Measurements from ENCODE around the gene PAWR.

DNA sequence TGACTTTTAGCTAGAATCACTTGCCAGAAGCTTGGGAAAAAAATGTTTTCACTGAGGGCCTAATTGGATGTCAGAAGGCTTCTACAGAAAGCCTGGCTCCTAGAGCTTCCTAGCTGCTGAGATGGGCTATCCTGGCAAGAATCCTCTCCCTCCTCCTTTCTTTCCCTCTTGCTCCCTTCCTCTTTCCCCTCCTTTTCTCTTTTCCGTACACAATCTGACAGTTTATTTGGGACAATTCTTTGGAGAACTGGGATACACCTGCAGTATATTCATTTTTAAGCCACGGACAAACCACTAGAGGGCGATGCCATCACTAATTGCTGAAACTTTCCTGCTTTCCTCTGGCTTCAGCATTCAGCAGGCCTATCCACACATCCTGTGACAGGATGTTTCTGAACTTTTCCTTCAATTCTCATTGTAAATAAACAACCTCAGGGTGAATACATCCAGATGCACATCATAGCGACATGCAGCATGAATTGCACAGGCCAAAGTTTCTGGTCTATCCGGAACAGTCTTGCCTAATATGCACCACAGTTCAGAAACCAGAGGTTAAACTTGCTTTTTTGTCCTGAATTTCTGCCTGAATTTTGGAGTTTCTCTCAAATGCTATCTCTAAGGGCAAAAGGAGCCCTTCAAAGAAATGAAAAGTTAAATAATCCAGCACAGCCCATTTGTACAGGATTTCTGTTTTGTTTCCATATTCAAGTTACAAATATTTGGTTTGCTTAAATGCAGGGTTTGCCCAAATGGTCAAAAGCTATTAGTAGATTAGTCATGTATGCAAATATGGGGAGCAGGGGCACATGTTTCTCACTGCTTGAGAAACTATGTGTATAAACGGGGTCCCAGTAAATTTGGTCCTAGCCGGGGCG, 142.8 kb downstream of the PAWR start:
- TF ChIP-seq, protein P1, sequence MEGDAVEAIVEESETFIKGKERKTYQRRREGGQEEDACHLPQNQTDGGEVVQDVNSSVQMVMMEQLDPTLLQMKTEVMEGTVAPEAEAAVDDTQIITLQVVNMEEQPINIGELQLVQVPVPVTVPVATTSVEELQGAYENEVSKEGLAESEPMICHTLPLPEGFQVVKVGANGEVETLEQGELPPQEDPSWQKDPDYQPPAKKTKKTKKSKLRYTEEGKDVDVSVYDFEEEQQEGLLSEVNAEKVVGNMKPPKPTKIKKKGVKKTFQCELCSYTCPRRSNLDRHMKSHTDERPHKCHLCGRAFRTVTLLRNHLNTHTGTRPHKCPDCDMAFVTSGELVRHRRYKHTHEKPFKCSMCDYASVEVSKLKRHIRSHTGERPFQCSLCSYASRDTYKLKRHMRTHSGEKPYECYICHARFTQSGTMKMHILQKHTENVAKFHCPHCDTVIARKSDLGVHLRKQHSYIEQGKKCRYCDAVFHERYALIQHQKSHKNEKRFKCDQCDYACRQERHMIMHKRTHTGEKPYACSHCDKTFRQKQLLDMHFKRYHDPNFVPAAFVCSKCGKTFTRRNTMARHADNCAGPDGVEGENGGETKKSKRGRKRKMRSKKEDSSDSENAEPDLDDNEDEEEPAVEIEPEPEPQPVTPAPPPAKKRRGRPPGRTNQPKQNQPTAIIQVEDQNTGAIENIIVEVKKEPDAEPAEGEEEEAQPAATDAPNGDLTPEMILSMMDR (conservative IDR thresholded peaks at IDR 0.05) = peak; percentile 91
- TF ChIP-seq EZH2 (IDR thresholded peaks at IDR 0.05; ENCODE audit: low read depth) = no peak
